ENCODE measurements around the gene ATAD3C.

Gene ATAD3C

GRCh38 chr1:1430992-1431844 is 18.3 kb upstream of the ATAD3C start:
- no peak for DNase-seq (ENCODE audit: low read depth in 2 of 2)

GRCh38 chr1:1431845-1432273 is 17.6 kb upstream of the ATAD3C start:
- DNase-seq (ENCODE audit: low read depth in 2 of 2) = no peak

GRCh38 chr1:1432274-1432950 is 17.1 kb upstream of the ATAD3C start:
- no peak for DNase-seq (ENCODE audit: low read depth in 2 of 2)

- DNase-seq (ENCODE audit: low read depth in 2 of 2) = no peak
Observed at GRCh38 chr1:1432951-1433803, 16.3 kb upstream of the ATAD3C start.

GRCh38 chr1:1433804-1434130 is 15.7 kb upstream of the ATAD3C start:
- peak; percentile 40 to 41 for DNase-seq (ENCODE audit: low read depth in 2 of 2)

GRCh38 chr1:1434131-1434823 is 15.2 kb upstream of the ATAD3C start:
- DNase-seq (ENCODE audit: low read depth in 2 of 2) = no peak

- no peak for DNase-seq (ENCODE audit: low read depth in 2 of 2)
Observed at GRCh38 chr1:1434824-1435105, 14.7 kb upstream of the ATAD3C start.

- DNase-seq (ENCODE audit: low read depth in 2 of 2) = peak; percentile 56 to 69
Observed at GRCh38 chr1:1435106-1435903, 14.2 kb upstream of the ATAD3C start, which contains the start of gene VWA1. VWA1 (plus strand) TSS chr1:1435690; CDS start chr1:1435749, 59 bp downstream.

- no peak for DNase-seq (ENCODE audit: low read depth in 2 of 2)
Observed at GRCh38 chr1:1435911-1436629, 13.4 kb upstream of the ATAD3C start.

GRCh38 chr1:1436630-1437032 is 12.9 kb upstream of the ATAD3C start:
- no peak for DNase-seq (ENCODE audit: low read depth in 2 of 2)

- DNase-seq (ENCODE audit: low read depth in 2 of 2) = no peak
Observed at GRCh38 chr1:1437033-1437903, 12.2 kb upstream of the ATAD3C start.

GRCh38 chr1:1437904-1438376 is 11.5 kb upstream of the ATAD3C start:
- DNase-seq (ENCODE audit: low read depth in 2 of 2) = no peak

GRCh38 chr1:1438531-1439381 is 10.7 kb upstream of the ATAD3C start:
- no peak for DNase-seq (ENCODE audit: low read depth in 2 of 2)

- no peak for DNase-seq (ENCODE audit: low read depth in 2 of 2)
Observed at GRCh38 chr1:1439546-1440261, 9.8 kb upstream of the ATAD3C start.

GRCh38 chr1:1440262-1441001 is 9.1 kb upstream of the ATAD3C start:
- no peak for DNase-seq (ENCODE audit: low read depth in 2 of 2)

- peak; percentile 50 to 66 for DNase-seq (ENCODE audit: low read depth in 2 of 2)
Observed at GRCh38 chr1:1441002-1441888, 8.2 kb upstream of the ATAD3C start.

Measured in stimulated activated CD4-positive, alpha-beta T cell treated with anti-CD3 and anti-CD28 coated beads, Interleukin-1b, Interleukin-23, amount 100 ng/mL, for 4 hours (primary cell).